Peyer's patch (tissue), 4 donors: ENCODE data around the gene RHBDF2. TPM values are rescaled to one million over a fixed set of nuclear protein-coding genes. Genes with fewer than 3 reads are reported as not detected.

Experiments
- DNase-seq, 3 donors: peaks; one replicate each; pipeline ENCODE4 v3.0.0-alpha.2; 2017 to 2019
- H3K27ac ChIP-seq, 4 donors: fragments of 200-600 bp; sonication (generic); one replicate each; pipeline ENCODE4 v1.5.1; 2016 to 2019
- H3K27me3 ChIP-seq, 2 donors: fragments of 200-600 bp; sonication (generic); one replicate each; pipeline ENCODE4 v1.5.1; 2019
- H3K36me3 ChIP-seq, 3 donors: fragments of 200-600 bp; sonication (generic); one replicate each; pipeline ENCODE4 v1.5.1; 2016 to 2019
- H3K4me1 ChIP-seq, 4 donors: fragments of 200-600 bp; sonication (generic); one replicate each; pipeline ENCODE4 v1.5.1; 2016 to 2019
- H3K4me3 ChIP-seq, 4 donors: fragments of 200-600 bp; sonication (generic); 1 replicate in 3 of 4; 2 replicates in 1 of 4; pipeline ENCODE4 v1.5.1; 2016 to 2019; ENCODE audit warnings: mild to moderate bottlenecking in 1 of 4
- H3K9me3 ChIP-seq, 4 donors: fragments of 200-600 bp; sonication (generic); one replicate each; pipeline ENCODE4 v1.5.1; 2016 to 2019; ENCODE audit warnings: mild to moderate bottlenecking in 1 of 4
- CTCF ChIP-seq, 6 experiments: fragments of 450-650 bp in 4 of 6; fragments of 200-600 bp in 2 of 6; sonication (generic) in 1 of 6; IDR thresholded peaks; one replicate each; pipeline ENCODE4 v1.5.1; 2017 to 2019; ENCODE audit warnings: antibody characterized with exemption in 6 of 6, mild to moderate bottlenecking in 3 of 6, moderate library complexity in 1 of 6
- POLR2A ChIP-seq, 2 donors: fragments of 450-650 bp; IDR thresholded peaks; one replicate each; pipeline ENCODE4 v1.5.1; 2017; ENCODE audit warnings: antibody characterized with exemption in 2 of 2, mild to moderate bottlenecking in 2 of 2, moderate library complexity in 2 of 2
- total RNA-seq, 4 donors: library from RNA; depleted of rRNA; stranded (reverse); fragments of >200 nt; gene quantifications; one replicate each; pipeline ENCODE4 v1.1.0, GENCODE V29; 2016

RHBDF2 gene
- 100 to 1,000 TPM in 1 of 4 donors, 10 to 100 TPM in 2, 1 to 10 TPM in 1; 8.8 to 225 (median 33.0) TPM for total RNA-seq

GRCh38 chr17:76501018-76501826, at the start of gene RHBDF2:
RHBDF2 (minus strand) TSS chr17:76501423; CDS start chr17:76481524, 19,899 bp downstream.
- peak within 1 kb of the TSS; percentile 82 to 97 (median 84) for H3K27ac ChIP-seq
- peak within 1 kb of the TSS; percentile 85 to 96 (median 90) for H3K4me3 ChIP-seq
- H3K9me3 ChIP-seq = no peaks in the 10 kb centered on the region
- H3K27me3 ChIP-seq = no peaks in the 10 kb centered on the region
- H3K36me3 ChIP-seq = no peaks in the 10 kb centered on the region
- H3K4me1 ChIP-seq = peaks cover 0 to 40% (median 19%) of the 10 kb centered on the region in 4 donors
- DNase-seq = peak; percentile 92 to 98 (median 97)
- TF ChIP-seq CTCF (IDR thresholded peaks at IDR 0.05) (peak in 1 of 6 experiments; percentile 3), POLR2A (IDR thresholded peaks at IDR 0.05) (peak; percentile 60 to 64)

- Histone ChIP-seq H3K27ac (no peak overlapping the region), H3K9me3 (no peaks in the 10 kb centered on the region), H3K4me3 (no peak overlapping the region), H3K27me3 (no peaks in the 10 kb centered on the region), H3K36me3 (no peaks in the 10 kb centered on the region), H3K4me1 (peaks cover 0 to 31% (median 4%) of the 10 kb centered on the region in 4 donors)
- DNase-seq = no peak
- TF ChIP-seq CTCF (IDR thresholded peaks at IDR 0.05) (no peak), POLR2A (IDR thresholded peaks at IDR 0.05) (no peak)
These were observed 48.3 kb upstream of the RHBDF2 start for GRCh38 chr17:76549539-76549938.

GRCh38 chr17:76549215-76549518, 47.9 kb upstream of the RHBDF2 start:
- peaks cover 0 to 35% (median 4%) of the 10 kb centered on the region in 4 donors for H3K4me1 ChIP-seq
- no peak overlapping the region for H3K4me3 ChIP-seq
- H3K36me3 ChIP-seq = no peaks in the 10 kb centered on the region
- no peak for DNase-seq
- no peak overlapping the region for H3K27ac ChIP-seq
- TF ChIP-seq POLR2A (IDR thresholded peaks at IDR 0.05) = no peak
- TF ChIP-seq CTCF (IDR thresholded peaks at IDR 0.05) = no peak
- no peaks in the 10 kb centered on the region for H3K27me3 ChIP-seq
- no peaks in the 10 kb centered on the region for H3K9me3 ChIP-seq

- H3K9me3 ChIP-seq = no peaks in the 10 kb centered on the region
- H3K4me3 ChIP-seq = no peak overlapping the region
- TF ChIP-seq CTCF (IDR thresholded peaks at IDR 0.05) (no peak), POLR2A (IDR thresholded peaks at IDR 0.05) (no peak)
- no peak overlapping the region for H3K27ac ChIP-seq
- peaks cover 0 to 41% (median 4%) of the 10 kb centered on the region in 4 donors for H3K4me1 ChIP-seq
- DNase-seq = no peak
- H3K36me3 ChIP-seq = no peaks in the 10 kb centered on the region
- H3K27me3 ChIP-seq = no peaks in the 10 kb centered on the region
These were observed 47.4 kb upstream of the RHBDF2 start for GRCh38 chr17:76548378-76549214.

- no peaks in the 10 kb centered on the region for H3K36me3 ChIP-seq
- H3K27ac ChIP-seq = no peak overlapping the region
- H3K27me3 ChIP-seq = no peaks in the 10 kb centered on the region
- H3K9me3 ChIP-seq = no peaks in the 10 kb centered on the region
- no peak overlapping the region for H3K4me3 ChIP-seq
- peaks cover 0 to 43% (median 4%) of the 10 kb centered on the region in 4 donors for H3K4me1 ChIP-seq
- no peak for DNase-seq
- TF ChIP-seq CTCF (IDR thresholded peaks at IDR 0.05) = no peak
- TF ChIP-seq POLR2A (IDR thresholded peaks at IDR 0.05) = no peak
These were observed 46.5 kb upstream of the RHBDF2 start for GRCh38 chr17:76547642-76548202.
